HCEC 1CT (cell line): ENCODE data around the gene GCSH.

Experiments used
- DNase-seq: peaks from one replicate; pipeline ENCODE4 v3.0.0-alpha.2; 2017

The GCSH gene

DNA sequence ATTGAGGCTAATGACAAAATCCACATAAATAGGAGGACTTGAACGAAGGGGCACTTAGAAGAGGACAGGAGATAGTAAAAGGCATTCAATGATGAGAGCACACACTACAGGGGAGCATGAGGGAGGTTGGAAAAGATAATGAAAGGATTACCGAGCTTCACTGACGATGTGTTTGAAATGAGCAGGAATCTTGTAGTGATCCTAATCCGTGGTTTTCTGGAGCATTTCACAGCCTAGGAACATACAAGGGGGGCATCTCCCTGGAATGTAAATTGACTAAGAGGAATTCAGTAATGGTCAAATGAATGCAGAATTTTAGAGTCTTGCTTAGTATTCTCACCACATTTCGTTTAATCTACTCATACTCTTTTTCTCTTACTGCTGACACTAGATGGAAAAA is 55.4 kb downstream of the GCSH start:
- no peak for DNase-seq

DNA sequence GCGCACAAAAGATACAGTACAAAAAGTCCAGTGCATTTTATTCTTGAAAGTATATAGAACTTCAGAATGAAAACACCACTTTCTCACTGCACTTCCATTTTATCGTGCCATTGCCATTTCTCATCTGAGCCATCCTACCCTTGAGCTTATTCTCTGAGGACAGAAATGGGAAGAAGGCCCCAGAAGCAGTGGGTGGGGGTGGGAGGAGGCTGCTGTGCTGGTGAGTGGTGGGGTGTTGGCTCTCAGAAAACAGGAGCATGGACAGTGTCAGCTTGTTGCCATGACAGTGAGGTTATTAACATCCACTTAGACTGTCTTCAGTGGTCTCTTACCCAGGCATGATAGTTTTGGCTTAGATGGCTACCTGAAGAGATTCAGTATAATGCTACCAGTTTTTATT is 56.1 kb downstream of the GCSH start:
- DNase-seq = no peak

DNA sequence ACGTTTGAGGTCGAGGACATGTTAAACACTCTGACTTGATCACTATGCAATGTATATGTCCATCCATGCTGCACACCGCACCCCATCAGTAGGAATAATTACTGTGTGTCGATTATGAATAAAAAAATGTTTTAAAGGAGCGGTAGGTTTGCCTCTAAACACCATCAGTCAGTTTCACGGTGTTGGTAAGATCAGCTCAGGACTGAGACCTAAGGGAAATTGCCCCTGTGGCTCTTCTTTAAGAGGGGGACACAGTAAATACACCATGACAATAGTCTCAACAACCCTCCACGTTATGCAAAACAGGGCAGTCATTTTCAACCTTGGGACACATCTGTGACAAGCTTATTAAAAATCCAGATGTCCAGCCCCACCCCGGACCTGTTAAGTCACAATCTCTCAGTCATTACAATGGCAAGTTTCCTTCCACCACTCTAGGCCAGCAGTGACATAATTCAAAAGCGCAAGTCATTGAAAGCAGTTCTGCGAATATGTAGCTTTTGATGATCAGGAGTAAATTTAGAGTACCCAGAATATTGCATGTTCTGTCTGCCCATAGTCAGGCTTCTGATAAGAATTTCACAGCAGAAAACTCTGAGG is 59.3 kb downstream of the GCSH start:
- no peak for DNase-seq

DNA sequence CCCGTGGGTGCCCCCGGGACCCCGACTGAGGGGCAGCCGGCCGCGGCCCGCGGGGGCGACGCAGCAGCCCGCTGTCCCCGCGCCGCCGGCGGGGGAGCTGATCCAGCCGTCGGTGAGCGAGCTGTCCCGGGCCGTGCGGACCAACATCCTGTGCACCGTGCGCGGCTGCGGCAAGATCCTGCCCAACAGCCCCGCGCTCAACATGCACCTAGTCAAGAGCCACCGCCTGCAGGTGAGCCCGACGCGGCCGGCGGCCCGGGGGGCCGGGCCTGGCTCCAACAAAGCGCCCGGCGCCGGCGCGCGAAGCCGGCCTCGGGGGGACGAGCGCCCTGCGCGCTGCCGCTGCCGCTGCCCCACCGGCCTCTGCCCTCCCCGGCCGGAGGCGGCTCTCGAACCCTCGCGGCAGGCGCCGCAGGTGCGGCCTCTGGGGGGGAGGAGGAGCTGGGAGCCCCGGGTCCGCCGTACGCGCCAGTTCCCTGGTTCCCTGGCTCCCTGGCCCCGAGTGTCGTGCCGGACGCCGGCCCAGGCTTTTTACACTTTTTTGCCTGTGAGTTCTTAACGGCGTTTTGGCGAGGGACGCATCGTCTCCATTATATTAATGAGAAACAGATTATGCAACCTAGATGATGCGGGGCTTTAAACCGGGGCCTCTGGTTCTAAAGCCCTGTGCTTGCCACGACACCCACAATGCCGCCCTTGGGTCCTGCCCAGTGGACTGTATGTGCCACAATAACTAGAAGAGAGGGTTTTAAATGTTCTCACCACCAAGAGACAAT is 60.0 kb downstream of the GCSH start:
- peak; percentile 23 for DNase-seq

DNA sequence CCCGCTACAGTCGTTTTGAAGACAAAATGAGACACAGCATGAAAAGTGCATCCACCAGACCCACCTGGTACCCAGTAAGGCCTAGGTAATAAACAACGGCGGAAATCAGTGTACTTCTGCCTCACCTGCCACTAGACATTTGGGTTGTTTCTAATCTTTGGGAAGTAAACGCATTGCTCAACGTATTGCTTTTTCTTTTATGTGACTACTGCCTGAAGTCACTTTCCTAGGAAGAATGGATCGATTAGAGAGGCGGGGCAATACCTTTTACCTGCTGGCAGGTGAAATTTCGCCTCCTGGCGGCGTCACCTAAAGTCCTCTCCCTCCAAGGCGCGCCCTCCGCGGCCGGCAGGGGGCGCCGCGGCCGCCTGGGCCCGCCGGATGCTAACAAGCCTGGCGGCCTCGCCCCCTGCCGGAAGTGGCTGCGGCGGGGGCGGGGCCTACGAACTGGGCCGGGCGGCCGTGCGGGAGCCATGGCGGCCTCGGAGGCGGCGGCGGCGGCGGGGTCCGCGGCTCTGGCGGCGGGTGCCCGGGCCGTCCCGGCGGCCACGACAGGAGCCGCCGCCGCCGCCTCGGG is 60.7 kb downstream of the GCSH start, which contains the start of gene ATMIN:
Gene ATMIN (plus strand): TSS at position 445 of the 577 bp plus-strand sequence. CDS start 29 bp downstream, at position 474.
- peak; percentile 81 for DNase-seq
